Measurements from ENCODE around the gene RHPN2.

Gene RHPN2

DNA sequence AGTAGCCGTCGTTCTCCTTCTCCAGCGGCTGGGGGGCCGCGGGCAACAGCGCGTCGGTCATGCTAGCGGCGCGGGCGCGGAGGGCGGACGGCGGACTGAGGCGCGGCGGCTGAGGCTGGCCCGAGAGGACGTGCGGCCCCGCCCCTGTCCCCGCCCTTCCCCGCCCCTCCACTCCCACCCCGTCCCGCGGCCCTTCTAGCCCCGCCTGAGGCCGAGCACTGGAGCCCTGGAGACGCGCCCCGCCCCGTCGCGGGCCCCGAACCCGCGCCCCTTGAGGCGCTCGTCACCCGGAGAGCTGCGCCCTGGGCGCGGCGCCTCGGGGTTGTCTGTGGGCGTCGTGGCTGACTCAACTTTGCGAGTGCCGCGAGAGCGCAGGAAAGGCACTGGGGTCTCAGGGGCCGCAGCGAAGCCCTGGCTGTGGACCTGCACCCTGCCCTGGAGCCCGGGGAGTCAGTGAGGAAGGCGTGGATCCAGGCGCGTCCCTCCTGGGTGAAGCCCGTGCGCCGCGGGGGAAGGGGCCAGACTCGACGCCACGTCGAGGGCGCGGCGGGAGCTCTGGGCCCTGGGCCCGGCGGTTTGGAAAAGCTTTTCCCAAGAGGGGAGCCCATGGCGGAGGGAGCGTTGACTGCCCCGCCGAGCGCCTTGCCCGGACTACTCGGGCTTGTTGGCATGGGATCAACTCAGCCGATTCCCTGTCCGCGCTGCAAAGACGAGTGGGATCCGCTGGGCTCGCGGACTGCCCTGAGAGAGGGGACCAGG, at the start of gene RHPN2:
Gene RHPN2, minus strand, starts transcription at position 97 of the 759 bp plus-strand sequence. Its CDS starts 36 bp downstream, at position 61.
- DNase-seq (ENCODE audit: low spot score), result no peak

DNA sequence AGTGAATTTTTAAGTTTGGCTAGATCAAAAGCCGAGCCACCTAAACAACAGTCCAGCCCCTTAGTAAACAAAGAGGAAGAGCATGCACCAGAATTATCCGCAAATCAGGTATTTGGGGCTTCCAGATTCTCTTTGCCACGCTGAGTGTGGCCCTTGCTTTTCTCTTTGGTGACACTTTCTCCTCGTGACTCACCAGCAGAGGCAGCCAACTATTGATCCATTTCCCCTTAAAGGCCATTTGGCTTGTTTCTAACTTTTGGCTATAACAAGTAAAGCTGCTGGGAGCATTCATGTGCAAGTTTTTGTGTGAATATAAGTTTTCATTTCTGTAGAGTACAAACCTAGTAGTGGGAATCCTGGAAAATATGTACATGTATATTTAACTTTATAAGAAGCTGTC, 49.6 kb upstream of the RHPN2 start:
- no peak for DNase-seq (ENCODE audit: low spot score)

DNA sequence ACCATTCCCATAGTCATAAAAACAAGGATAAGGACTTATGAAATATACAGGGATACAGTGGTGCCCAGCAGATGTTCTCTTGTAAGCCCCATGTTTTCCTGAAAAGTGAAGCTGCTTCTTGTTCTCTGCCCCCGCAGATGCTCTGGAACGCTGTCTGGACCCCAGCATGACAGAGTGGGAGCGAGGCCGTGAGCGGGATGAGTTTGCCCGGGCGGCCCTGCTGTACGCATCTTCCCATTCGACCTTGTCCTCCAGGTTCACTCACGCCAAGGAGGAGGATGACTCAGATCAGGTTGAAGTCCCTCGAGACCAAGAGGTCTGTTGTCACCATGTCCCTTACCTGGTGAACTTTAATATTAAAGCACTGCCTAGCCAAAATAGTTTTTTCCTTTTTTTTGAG, 46.9 kb upstream of the RHPN2 start:
- no peak for DNase-seq (ENCODE audit: low spot score)

DNA sequence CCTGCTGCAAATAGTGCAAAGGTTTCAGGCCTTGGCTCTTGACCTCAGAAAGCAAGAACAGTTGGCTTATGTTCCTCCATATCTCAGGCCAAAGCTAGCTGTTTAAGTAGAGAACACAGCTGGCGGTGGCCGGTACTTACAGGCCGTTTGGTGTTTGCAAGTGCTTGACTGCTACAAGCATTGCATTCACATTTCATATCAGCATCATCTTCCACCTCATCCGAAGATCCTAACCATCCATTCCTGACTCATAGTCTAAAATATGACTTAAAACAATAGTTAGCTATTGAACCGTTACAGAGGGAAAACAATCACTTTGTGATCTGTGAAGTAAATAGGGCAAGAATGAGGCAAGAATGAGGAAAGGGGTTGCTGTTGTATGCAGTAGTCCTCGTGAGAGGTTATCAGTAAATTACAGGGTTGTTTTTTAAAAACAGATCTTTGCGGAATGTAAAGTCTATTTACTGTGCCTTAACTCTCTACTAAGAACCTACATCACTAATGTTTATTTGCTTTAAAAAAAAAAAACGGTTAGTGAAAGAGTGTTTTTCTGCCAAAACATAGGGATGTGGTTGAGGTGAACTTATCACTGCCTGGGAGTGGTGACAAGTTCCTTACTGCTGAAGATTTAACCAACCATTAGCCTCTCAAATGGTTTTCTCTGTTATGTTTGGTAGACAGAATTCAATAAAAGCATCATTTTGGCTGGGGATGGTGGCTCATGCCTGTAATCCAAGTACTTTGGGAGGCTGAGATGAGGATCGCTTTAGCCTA, 45.6 kb upstream of the RHPN2 start:
- DNase-seq (ENCODE audit: low spot score), result no peak

DNA sequence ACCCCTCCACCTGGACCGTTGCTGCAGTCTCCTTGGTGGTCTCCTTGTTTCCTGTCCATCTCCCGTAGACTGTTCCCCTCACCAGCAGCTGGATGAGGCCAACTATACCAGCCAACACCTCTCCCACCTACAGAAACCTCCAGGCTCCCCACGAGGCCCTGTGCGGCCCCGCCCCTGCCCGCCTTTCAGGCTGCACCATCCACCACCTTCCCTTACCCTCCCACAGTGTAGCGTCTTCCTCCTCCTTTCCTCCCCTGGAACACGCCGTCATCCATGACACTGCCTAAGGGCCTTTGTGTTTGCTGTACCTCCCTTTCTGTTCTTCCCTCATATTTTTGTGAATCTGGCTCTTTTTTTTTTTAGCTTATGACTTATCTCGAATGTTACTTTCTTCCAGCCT, 43.5 kb upstream of the RHPN2 start:
- no peak for DNase-seq (ENCODE audit: low spot score)

DNA sequence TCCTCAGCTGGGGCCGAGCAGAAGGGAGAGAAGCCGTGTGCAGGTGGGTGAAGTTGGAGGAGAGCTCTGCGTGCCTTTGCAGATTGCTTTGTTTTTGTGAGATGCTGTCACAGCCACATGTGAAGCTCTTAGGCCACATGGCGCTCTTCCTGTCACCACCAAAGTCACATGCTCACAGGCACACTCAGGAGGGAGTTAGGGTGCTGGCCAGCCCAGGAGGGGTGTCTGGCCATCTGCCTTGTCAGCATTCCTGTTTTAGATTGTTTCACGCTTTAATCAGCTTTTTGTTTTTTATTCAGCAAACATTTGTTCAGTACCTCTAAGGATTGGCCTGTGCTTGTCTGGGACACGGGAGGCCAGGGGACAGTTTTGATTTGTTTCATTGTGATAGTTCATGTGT, 38.2 kb upstream of the RHPN2 start:
- no peak for DNase-seq (ENCODE audit: low spot score)

DNA sequence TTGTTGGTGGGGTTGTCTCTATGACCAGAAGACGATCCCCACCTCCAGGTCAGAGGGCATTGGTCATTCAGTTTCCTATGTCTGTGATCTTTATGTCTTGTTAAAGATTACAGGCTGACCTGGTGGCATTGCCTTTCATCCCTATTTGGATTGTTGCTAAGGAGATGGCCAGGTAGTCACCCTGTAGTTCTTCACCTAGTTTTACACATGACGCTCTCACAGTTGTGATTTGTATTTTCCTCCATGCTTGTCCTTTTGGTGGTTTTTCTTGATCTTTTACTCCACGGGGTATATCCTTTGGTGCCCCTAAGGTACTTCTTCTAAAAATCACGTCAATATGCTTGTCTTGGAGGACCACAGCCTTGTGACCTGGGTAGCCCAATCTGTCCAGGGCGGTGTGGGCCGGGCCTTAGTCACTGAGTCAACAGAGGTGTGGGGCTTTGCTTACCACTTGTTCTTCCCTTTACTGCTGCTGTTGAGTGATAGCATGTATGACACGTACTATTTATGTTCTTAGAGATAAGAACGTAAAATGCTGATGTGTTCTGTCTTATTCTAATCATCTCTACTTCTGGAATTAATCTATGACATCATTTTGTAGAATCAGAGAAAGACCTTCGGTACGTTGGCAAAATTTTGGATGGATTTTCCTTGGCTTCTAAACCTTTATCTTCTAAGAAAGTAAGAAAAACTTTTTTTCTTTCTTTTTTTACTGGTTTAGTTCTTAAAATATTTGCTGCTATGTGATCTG, 36.4 kb upstream of the RHPN2 start:
- no peak for DNase-seq (ENCODE audit: low spot score)

DNA sequence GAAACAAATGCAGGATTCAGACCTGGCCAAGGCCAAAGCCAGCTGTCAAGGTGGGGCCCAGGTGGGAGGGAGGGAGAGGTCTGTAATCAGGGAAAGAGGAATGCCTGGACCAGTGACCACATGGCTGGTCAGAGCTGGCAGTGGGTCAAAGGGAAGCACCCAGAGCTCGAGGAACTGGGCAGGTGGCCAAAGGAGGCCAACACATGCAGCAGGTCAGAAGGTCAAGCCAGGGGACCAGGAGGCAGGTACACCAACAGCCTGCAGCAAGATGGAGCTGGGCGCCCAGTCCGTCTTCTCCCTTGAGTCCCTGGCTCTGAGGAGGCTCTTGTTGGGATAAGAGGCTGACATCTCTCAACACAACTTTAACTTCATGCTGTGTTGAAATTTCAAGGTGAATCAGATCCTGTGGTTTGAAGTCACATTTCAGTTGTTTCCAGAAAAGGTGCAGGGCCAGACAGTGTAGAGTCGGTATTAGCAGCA, 33.4 kb upstream of the RHPN2 start:
- DNase-seq (ENCODE audit: low spot score), result no peak

DNA sequence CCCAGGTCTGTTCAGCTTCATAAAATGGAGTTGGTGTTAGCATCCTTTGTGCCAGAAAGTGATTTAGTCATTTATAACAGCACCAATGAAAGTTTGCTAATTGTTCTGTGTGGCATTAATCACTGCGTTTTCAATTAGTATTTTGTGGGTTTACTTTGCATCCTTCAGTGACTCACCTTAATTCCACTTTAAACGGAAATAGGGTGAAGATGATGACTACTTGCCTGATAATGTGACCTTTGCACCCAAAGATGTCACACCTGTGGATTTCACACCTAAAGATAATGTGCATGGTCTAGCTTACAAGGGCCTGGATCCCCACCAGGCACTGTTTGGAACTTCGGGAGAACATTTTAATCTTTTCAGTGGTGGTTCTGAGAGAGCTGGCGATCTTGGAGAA, 31.3 kb upstream of the RHPN2 start:
- no peak for DNase-seq (ENCODE audit: low spot score)

DNA sequence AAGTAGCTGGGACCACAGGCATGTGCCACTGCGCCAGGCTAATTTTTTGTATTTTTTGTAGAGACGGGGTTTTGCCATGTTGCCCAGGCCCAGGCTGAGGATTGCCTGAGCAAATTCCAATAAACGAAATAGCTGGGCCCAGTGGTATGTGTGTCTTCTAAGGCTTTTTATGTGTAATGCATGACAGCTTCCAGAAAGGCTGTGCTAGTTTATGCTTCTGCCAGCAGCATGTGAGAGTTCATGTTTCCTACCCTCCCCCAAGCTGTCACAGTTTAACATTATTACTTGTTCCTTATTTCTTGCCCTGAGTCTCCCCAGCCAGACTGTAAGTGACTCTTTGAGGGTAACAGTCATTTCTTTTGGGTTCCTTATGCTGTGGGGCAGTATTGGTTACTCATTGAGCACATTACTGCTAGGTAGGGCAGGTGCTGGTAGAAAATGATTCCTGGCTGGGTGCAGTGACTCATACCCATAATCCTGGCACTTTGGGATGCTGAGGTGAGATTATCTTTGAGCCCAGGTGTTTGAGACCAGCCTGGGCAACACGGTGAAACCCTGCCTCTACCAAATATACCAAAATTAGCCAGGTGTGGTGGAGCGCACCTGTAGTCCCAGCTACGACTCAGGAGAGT, 29.9 kb upstream of the RHPN2 start:
- DNase-seq (ENCODE audit: low spot score), result no peak

DNA sequence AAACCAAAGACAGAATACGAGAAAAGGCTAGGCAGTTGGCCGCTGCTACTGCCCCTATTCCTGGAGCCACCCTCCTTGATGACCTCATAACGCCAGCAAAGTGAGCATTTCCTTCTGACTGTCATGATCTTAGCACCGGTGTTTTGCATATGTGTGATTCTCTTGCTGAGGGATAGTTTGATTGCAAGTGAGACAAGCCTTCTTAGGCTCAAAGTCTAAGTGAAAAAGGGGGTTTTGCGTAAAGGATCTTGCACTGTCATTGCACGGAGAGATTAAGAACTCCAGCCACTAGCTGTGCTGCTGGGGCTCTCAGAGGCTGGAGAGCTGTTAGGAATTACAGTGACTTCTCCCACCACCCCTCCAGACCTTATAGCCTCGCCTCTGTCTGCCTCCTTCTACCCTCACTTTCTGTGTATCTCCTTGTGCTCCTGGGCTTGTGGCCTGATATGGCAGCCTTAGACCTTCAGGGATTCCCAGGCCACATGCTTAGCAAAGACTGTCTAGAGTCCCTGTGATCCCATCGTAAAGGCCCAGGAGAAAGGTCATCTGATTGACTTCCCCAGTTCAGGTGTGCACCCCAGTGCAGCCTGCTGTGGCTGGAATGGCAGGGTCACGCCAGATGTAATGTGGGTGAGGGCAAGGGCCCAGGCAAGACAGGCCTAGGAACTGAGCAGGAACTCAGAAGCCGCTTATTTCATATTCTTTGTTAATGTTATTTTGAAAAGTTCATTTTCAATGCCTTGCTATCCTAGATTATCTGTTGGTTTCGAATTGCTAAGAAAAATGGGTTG, 28.9 kb upstream of the RHPN2 start:
- no peak for DNase-seq (ENCODE audit: low spot score)

DNA sequence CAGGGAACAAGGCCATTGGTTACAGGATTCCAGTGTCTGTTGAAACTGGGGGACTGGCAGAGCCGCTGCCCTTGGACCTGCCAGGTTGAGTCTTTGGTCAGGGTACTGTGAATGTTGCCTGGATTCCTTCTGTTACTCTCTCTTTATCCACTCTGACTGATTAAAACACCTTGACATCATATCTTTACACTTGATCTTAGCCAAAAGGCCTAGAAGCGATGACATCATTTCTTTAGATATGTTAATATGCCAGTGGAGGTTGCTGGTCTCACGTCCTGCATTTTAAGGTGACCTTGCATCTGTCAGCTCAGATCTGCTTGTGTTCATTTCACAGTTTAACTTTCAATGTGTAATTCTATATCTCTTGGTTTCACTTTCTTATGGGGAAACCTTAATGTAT, 25.5 kb upstream of the RHPN2 start:
- no peak for DNase-seq (ENCODE audit: low spot score)

DNA sequence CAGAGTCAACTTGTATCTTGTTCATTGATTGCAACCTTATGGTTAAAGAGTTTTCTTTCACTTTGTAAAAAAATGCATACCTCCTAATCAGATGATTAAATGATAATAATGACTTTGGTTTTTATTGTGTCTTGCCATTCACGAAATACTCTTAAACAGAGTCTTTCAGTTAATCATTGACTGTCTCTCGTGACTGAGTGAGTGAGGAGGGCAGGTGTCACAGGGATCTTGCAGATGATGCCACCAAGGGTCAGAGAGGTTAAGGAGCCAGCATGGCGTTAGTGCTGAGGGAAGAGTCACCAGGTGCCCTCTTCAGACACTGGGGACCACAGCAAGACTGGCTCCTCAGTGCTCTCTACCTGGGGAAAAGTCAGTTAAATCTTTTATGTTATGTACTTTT, 24.3 kb upstream of the RHPN2 start:
- no peak for DNase-seq (ENCODE audit: low spot score)

DNA sequence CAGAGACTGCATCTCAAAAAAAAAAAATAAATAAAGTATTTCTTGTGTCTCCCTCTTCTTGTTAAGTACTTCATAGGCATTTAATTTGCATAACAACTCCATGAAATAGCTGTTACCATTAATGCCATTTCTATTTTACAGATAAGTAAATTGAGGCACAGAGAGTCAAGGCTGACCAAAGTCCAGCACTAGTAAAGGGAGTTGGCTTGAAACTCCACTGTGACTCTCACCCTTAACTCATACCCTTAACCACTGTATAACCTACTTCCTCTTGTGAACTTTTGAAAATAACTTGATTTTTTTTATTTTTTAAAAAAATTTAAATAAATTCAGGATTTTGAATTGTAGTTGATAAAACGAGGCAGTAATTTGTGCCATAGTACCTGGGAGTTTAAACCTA, 22.3 kb upstream of the RHPN2 start:
- DNase-seq (ENCODE audit: low spot score), result no peak

DNA sequence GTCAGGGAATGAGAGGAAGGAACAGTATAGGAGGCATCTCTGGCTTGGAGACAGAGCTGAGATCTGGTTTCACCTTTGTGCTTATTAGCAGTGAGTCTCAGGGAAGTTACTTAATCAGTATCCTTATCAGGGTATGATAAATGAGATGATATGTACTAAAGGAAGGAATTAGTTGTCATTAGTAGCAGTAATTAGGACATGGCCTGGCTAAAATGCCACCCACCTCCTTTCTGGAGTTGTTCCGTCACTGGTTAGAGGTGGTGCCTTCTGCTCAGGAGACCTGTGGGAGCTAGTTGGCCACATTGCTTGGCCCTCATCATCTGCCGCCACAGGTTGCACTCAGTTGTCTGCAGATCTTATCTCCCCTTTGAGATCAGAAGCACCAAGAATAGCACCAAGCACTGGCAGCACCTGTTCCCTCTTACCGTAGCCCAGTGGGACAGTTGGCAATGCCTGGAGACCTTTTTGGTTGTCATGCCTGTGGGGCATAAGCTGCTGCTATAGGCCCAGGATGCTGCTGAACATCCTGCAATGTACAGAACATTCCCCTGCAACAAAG, 21.0 kb upstream of the RHPN2 start:
- no peak for DNase-seq (ENCODE audit: low spot score)

DNA sequence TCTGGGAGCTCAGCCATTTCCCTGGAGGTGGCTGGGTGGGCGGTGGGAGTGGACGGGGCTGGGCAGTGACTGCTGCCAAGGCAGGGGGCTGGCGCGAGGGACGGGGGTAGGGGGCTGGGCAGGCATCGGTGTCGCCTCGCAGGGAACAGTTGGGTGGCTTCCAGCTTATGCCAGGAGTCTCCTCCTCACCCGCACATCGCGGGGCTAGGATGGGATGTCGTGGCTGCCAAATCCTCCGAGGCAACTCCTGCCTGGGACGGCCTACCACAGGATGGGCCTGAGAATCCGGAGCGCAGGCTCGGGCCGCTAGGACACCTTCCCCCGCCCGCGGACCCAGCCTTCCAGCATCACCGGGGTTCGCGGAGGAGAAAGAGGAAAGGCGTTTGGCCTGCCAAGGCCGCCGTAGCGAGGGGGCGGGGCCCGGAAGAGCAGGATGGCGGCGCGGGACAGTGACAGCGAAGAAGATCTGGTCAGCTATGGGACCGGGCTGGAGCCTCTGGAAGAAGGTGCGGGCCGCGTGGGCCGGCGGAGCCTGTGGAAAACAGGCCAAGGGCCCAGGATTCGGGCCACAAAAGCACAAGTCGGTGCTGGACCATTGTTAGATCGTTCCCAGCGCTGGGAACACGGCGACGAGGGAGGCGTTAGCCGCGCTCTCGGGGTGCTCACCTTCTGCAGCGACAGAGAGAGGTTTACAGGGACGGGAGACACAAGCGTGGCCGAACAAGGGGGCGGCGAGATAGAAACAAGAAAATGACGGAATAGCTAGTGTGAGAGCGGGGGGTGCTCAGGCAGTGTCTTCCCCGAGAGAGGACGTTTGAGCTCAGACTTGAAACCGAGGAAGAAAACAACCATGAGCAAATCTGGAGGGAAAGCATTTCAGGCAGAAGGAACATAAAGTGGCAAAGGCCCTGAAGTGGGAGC, 16.3 kb upstream of the RHPN2 start, which contains the start of gene GPATCH1:
Gene GPATCH1, plus strand, starts transcription at position 421 of the 921 bp plus-strand sequence. Its CDS starts 13 bp downstream, at position 434.
- peak; percentile 83 for DNase-seq (ENCODE audit: low spot score)

DNA sequence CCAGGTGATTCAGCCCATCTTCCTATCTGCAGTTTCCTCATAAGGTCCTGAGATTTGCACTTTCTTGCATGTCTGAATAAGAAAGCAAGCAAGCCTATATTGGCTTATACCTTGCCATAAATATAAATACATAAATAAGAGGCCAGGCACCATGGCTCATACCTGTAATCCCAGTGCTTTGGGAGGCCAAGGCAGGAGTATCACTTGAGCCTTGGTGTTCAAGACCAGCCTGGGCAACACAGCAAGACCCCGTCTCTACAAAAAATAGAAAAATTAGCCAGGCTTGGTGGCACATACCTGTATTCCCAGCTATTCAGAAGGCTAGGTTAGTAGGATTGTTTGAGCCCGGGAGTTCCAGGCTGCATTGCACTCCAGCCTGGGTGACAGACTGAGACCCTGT, 10.8 kb upstream of the RHPN2 start:
- DNase-seq (ENCODE audit: low spot score), result no peak

DNA sequence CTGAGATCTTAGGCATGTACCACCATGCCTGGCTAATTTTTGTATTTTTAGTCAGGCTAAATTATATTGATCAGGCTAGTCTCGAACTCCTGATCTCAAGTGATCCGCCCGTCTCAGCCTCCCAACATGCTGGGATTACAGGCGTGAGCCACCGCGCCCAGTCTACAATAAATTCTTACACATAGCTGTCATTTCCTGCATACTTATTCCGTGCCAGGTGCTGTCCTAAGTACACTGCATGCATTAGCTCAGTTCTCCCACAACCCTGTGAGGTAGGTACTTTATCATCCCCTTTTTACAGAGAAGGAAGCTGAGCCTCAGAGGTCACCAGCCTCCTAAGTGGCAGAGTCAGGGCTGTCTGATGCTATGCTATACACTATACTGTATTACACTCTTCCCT, 7.2 kb upstream of the RHPN2 start:
- no peak for DNase-seq (ENCODE audit: low spot score)

DNA sequence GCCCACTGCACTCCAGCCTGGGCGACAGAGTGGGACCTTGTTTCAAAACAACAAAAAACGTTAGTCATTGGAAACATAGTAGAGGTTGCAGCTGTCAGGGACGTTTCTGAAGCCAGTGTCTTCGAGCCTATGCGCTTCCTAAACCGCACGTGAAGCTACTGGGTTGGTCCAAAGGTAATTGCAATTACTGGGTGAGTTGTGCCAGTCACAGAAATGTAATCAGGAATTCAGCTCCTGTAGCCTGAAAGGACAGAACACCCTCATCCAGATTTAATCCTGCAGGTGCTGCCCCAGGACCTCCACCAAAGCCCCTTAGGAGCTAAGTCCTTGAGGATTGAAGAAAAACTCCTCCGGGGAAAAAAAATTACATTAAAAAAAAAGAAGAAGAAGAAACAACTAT, 2.4 kb upstream of the RHPN2 start:
- no peak for DNase-seq (ENCODE audit: low spot score)

DNA sequence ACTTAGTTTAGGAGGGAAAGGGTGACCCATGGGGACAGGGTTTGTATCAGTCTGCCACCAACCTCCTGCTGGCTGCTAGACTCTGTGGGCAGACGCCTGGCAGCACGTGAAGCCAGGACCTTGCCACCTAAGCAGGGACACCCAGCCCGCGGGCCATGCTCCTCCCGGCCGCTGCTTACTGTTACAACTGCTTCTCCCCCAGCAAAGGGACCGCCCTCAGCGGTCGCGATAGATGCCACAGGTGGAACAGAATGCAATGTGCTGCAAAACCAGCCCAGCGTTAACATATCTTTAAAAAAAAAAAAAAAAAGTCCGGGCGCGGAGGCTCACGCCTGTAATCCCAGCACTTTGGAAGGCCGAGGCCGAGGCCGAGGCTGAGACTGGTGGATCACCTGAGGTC, 1.9 kb upstream of the RHPN2 start:
- no peak for DNase-seq (ENCODE audit: low spot score)

Measured in pons (tissue), 1 donor.